ENCODE data around the gene RAD51B.

RAD51B gene

GRCh38 chr14:68391311-68392014 is 571.9 kb downstream of the RAD51B start:
- no peak for DNase-seq (ENCODE audit: low read depth)

DNA sequence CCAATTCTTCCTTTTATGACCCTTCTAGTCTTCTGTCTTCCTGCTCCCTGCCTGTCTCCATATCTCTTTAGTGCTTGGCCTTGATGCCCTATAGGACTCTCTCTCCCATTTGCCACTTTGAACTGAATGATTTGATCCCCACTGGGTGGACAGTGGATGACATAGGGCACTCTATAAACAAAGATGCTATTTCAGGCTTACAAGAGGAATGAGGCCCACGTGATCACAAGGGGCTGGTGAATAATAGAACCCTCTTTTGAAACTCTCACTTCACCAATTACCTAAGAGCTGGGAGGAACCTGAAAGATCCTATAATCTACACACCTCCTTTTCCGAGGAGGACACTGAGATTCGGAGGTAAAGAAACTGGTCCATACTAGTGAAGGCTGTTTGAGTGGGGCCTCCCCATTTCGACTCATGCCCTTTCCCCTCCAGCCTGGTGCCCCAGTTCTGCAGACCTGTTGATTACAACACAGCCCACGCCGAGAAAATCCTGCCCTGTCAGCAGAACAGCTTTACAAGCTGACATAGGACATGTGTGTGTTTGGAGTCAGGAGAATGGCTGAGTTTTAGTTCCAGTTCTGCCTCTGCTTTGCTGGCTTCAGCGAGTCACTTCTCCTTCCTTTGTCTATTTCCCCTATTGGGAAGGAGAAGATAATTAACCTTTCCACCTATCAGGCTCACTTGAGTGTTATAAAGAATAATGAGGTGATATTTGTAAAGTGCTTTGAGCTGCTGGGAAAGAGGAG is 573.0 kb downstream of the RAD51B start:
- DNase-seq (ENCODE audit: low read depth) = no peak

DNA sequence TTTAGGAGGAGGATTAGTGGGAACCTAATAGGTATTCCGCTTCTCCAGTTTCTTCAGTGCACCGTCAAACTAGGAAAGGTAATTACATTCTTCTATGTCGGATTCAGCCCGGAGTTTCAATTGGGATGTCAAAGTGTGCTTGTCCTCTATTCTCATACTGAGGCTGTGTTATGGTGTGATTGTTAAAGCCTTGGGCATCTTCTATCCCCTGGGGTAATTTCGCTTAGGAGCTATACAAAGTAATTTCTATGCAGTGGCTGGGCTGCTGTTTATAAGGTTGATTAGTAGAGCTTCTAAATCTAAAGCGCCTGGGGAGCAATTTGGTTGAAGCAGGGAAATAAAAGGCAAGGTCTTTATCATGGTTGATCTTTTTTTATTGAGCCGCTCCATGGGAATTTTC is 573.7 kb downstream of the RAD51B start:
- DNase-seq (ENCODE audit: low read depth) = no peak

DNA sequence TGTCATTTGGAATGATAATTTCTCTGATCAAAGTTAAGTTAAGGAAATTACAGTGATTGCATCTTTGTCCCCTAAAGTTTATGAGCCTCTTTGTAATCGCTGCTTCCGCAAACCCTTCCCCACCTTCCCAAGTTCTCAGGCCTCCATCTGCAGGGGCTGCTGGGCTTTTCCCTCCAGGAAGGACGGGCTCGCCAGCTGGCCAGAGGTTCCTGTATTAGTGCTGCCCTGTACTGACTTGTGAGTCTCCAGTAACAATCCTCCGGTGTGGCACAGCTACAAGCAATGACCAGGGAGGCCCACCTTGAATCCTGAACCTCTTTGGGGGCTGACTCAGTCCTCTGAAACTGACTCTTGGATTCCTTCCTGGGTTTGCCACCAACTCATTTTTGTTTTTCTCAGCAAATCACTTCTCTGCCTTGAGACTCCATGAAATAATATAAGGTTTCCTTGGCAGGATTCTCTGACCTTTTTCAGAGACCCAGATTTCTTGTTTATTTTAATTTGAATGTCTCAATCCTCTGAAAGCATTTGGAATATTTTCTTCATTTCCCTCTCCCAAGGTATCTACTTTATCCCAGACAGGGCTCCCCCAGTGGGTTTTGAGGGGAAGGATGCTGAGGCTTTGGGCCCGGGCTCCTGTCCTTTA is 574.7 kb downstream of the RAD51B start:
- no peak for DNase-seq (ENCODE audit: low read depth)

- no peak for DNase-seq (ENCODE audit: low read depth)
Measured at GRCh38 chr14:68394764-68395143, 575.2 kb downstream of the RAD51B start.

- no peak for DNase-seq (ENCODE audit: low read depth)
Measured at GRCh38 chr14:68395604-68396003, 576.0 kb downstream of the RAD51B start.

GRCh38 chr14:68396461-68396860 is 576.9 kb downstream of the RAD51B start:
- DNase-seq (ENCODE audit: low read depth) = no peak

GRCh38 chr14:68397371-68397811 is 577.8 kb downstream of the RAD51B start:
- no peak for DNase-seq (ENCODE audit: low read depth)

- DNase-seq (ENCODE audit: low read depth) = no peak
Measured at GRCh38 chr14:68397822-68398221, 578.2 kb downstream of the RAD51B start.

DNA sequence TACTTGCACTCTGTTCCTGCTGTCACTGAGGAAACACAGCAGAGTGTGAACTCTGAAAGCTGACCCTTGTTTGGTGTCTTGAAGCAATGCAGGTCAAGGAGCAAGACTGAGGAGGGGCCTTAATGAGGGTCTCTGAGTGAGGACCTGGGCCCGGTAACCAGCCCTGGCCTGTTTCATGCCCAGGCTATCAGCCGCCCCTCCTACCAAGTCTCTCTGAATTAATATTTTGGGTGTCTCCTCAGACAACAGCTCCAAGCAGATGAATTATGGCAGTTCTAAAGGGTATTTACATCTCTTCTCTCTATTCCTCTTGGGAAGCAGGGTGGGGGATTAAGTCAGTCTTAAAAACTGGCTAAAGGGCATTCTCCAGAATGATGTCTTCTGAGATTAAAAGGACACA is 578.8 kb downstream of the RAD51B start:
- DNase-seq (ENCODE audit: low read depth) = no peak

DNA sequence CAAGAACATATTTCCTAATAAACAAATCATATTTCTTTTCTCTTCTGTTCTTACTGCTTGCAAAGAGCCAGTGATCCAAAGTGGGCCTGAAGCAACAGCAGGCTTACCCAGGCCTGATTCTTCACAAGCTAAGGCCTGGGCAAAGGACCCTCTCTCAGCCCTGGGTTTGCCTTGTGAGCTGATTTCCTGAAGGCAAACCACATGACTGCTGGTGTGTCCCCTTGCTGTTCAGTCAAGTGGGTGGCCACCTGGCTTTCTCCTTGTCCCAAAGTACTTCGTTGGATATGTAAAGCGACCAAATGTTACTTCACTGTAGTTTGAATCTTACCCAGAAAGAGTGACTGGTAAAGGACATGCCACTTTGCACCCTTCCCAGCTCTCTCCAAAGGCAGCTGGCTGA is 580.4 kb downstream of the RAD51B start:
- DNase-seq (ENCODE audit: low read depth) = no peak

GRCh38 chr14:68401317-68401716 is 581.7 kb downstream of the RAD51B start:
- DNase-seq (ENCODE audit: low read depth) = no peak

GRCh38 chr14:68401855-68402254 is 582.3 kb downstream of the RAD51B start:
- DNase-seq (ENCODE audit: low read depth) = no peak

DNA sequence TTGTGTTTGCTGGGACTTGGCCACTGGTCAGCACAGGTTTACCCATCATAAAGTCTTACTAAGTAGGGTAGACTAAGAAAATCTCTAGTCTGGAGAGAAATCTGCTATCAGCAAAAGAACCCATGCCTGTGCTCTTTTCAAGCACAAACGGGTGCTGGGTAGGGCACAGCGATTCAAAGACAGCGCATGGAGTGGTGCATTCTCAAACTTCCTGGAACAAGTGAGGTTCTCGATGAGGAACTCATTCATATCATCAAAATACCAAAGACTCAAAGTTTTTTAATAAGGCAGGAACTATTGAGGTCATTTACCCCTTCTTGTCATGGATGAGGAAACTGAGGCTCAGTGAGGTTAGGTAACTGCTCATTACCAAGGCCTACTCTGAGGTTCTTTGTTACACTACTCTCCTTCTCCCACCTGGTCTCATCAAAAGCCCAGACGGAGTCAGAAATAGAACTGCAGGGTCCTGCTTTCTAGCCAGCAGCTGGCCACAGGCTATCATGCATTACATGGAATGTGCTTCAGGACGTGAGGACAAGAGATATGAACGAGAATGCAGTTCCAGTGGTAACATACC is 583.0 kb downstream of the RAD51B start:
- no peak for DNase-seq (ENCODE audit: low read depth)

- DNase-seq (ENCODE audit: low read depth) = no peak
Measured at GRCh38 chr14:68403191-68404145, 583.9 kb downstream of the RAD51B start.

GRCh38 chr14:68404146-68404527 is 584.6 kb downstream of the RAD51B start:
- no peak for DNase-seq (ENCODE audit: low read depth)

- DNase-seq (ENCODE audit: low read depth) = no peak
Measured at GRCh38 chr14:68404652-68405183, 585.1 kb downstream of the RAD51B start.

GRCh38 chr14:68405961-68406360 is 586.4 kb downstream of the RAD51B start:
- no peak for DNase-seq (ENCODE audit: low read depth)

GRCh38 chr14:68407285-68407684 is 587.7 kb downstream of the RAD51B start:
- no peak for DNase-seq (ENCODE audit: low read depth)

- no peak for DNase-seq (ENCODE audit: low read depth)
Measured at GRCh38 chr14:68407825-68408224, 588.2 kb downstream of the RAD51B start.

DNA sequence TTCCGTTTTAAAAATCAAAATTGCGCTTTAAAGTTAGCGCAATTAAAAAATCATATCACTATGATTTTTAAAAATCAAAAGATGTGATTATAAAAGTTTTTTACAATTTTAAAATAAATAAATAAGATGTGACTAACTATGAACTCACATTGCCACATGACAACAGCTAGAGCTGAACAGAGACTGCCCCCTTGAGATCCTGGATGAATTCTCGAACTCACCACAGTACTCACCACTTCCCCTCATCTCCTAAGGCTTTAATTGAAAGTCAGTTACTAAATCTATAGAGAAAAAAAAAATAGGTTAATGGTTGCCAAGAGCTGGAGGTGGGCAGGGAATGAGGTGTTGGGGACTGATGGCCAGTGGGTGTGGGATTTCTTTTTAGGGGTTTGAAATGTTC is 589.1 kb downstream of the RAD51B start:
- DNase-seq (ENCODE audit: low read depth) = no peak
